ENCODE results near the gene PRKAG2. TPM values are rescaled to one million over a fixed set of nuclear protein-coding genes. Genes with fewer than 3 reads are reported as not detected.
A peak's percentile ranks its signal among the peaks of the same experiment; 100 is the strongest.

PRKAG2 gene
- total RNA-seq, 2 donors from 2014 or later, result 38.3 to 78.5 TPM

DNA sequence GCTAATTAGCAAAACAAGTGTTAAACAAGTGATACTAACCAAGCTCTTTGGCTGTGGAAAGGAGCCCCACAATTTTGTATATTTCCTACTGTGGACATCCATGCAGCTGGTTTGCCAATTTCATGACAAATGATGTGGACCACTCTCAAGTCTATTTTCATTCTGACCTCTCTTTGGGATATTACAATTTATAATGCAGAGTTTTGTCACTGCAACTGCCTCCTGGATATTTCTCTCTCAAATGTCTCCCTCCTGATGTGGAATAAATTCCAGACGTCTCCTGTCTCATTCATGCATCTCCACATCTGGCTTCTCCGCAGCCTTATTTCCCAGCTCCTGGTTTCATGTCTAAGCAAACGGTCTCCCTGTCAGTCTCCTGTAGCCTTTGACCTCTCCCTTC lies 276.6 kb downstream of the PRKAG2 start:
- TF ChIP-seq, protein P1, sequence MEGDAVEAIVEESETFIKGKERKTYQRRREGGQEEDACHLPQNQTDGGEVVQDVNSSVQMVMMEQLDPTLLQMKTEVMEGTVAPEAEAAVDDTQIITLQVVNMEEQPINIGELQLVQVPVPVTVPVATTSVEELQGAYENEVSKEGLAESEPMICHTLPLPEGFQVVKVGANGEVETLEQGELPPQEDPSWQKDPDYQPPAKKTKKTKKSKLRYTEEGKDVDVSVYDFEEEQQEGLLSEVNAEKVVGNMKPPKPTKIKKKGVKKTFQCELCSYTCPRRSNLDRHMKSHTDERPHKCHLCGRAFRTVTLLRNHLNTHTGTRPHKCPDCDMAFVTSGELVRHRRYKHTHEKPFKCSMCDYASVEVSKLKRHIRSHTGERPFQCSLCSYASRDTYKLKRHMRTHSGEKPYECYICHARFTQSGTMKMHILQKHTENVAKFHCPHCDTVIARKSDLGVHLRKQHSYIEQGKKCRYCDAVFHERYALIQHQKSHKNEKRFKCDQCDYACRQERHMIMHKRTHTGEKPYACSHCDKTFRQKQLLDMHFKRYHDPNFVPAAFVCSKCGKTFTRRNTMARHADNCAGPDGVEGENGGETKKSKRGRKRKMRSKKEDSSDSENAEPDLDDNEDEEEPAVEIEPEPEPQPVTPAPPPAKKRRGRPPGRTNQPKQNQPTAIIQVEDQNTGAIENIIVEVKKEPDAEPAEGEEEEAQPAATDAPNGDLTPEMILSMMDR (IDR thresholded peaks at IDR 0.05), result no peak
- H3K4me3 ChIP-seq, result peak overlapping the region; percentile 5
- H3K4me1 ChIP-seq (ENCODE audit: control insufficient read depth in 1 of 2, low read depth in 2 of 2), result peaks cover 17 to 38% of the 10 kb centered on the region in 2 donors
- H3K27me3 ChIP-seq (replicated peaks; ENCODE audit: insufficient read depth), result no peaks in the 10 kb centered on the region
- ATAC-seq (ENCODE audit: insufficient number of reproducible peaks, low FRiP score, low read depth) (no peak), DNase-seq (ENCODE audit: low spot score) (no peak)
- H3K9me3 ChIP-seq, result no peaks in the 10 kb centered on the region
- peak overlapping the region; percentile 70 to 76 for H3K27ac ChIP-seq
- H3K36me3 ChIP-seq, result no peaks in the 10 kb centered on the region

DNA sequence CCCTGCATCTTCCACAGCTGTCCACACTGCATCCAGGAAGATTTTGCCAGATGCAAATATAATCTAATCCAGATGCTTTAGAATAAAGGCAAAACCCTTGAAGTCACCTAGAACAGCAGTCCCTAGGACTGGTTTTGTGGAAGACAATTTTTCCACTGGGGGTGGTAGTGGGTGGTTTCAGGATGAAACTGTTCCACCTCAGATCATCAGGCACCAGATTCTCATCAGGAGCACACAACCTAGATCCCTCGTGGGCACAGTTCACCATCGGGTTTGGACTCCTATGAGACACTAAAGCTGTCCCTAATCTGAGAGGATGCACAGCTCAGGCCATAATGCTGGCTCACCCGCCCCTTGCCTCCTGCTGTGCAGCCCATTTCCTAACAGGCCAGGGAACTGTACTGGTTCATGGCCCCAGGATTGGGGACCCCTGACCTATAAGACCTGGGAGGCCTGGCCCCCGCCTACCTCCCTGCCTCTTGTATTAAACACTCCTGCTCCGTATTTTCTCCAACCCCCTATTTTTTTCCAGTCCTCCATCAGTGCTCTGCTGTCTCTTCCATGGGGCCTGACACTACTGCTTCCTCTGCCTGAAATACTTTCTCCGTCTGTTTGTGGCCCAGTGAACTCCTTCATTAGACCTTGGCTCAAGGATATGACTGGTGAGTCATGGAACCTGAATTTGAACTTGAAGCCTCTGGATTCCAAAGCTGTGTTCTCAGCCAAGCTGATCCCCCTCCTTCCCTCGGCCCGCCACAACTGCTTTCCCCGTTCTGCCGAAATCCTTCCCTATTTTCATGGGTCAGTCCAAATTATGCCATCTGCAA lies 277.3 kb downstream of the PRKAG2 start:
- H3K36me3 ChIP-seq, result no peaks in the 10 kb centered on the region
- peak overlapping the region; percentile 70 to 76 for H3K27ac ChIP-seq
- no peaks in the 10 kb centered on the region for H3K9me3 ChIP-seq
- H3K4me3 ChIP-seq, result peak overlapping the region; percentile 5
- DNase-seq (ENCODE audit: low spot score), result no peak
- peaks cover 17 to 45% of the 10 kb centered on the region in 2 donors for H3K4me1 ChIP-seq (ENCODE audit: control insufficient read depth in 1 of 2, low read depth in 2 of 2)
- peak; percentile 97 for ATAC-seq (ENCODE audit: insufficient number of reproducible peaks, low FRiP score, low read depth)
- TF ChIP-seq, protein P1 (IDR thresholded peaks at IDR 0.05), result no peak
- no peaks in the 10 kb centered on the region for H3K27me3 ChIP-seq (replicated peaks; ENCODE audit: insufficient read depth)

DNA sequence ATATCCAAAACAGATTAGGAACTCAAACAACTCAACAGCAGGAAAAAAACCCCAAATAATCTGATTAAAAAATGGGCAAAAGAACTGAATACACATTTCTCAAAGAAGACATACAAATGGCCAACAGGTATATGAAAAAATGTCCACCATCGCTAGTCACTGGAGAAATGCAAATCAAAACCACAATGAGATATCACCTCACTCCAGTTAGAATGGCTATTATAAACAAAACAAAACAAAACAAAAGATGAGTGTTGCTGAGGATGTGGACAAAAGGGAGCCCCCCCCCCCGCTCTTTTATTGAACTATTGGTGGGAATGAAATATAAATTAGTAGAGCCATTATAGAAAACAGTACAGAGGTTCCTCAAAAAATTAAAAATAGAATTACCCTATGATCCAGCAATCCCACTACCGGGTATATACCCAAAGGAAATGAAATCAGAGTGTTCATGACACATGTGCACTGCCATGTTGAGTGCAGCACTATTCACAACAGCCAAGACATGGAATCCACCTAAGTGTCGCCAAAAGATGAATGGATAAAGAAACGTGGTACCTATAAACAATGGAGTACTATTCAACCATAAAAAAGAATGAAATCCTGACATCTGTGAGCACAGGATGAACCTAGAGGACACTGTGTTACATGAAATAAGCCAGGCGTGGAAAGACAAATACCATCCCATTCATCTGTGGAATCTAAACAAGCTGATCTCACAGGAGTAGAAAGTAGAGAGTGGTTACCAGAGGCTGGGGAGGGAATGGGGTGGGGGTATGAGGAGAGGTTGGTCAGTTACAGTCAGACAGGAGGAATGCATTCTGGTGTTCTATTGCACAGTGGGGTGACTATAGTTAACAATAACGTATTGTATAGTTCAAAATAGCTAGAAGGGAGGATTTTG lies 279.1 kb downstream of the PRKAG2 start:
- no peak for ATAC-seq (ENCODE audit: insufficient number of reproducible peaks, low FRiP score, low read depth)

DNA sequence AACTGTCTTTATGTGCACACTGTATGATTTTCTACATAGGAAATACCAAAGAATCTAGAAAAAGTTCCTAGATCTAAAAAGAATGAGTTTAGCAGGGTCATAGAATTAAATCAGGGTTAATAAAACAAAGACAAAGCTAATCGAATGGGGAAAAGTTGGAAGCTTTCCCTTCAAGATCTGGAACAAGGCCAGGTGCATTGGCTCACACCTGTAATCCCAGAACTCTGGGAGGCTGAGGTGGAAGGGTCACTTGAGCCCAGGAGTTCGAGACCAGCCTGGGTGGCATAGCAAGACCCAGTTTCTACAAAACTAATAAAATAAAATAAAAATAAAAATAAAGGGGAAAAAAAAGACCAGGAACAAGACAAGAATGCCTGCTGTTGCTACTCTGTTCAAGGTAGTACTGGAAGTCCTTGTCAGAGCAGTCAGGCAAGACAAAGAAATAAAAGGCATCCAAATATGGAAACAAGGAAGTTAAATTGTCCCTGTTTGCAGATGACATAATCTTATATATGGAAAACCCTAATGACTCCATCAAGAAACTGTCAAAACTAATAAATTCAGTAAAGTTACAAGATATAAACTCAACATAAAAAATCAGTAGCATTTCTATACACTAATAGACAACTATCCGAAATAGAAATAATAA lies 281.1 kb downstream of the PRKAG2 start:
- no peak overlapping the region for H3K27ac ChIP-seq
- H3K4me3 ChIP-seq, result no peak overlapping the region
- no peaks in the 10 kb centered on the region for H3K27me3 ChIP-seq (replicated peaks; ENCODE audit: insufficient read depth)
- DNase-seq (ENCODE audit: low spot score) (no peak), ATAC-seq (ENCODE audit: insufficient number of reproducible peaks, low FRiP score, low read depth) (no peak)
- H3K9me3 ChIP-seq, result no peaks in the 10 kb centered on the region
- H3K4me1 ChIP-seq (ENCODE audit: control insufficient read depth in 1 of 2, low read depth in 2 of 2), result peaks cover 17 to 65% of the 10 kb centered on the region in 2 donors
- TF ChIP-seq, protein P1 (IDR thresholded peaks at IDR 0.05), result no peak
- H3K36me3 ChIP-seq, result peaks cover 5% of the 10 kb centered on the region

More for the DNA sequence above, 279.1 kb downstream of the PRKAG2 start:
- Histone ChIP-seq H3K9me3 (no peaks in the 10 kb centered on the region), H3K27me3 (replicated peaks; ENCODE audit: insufficient read depth) (no peaks in the 10 kb centered on the region), H3K4me1 (ENCODE audit: control insufficient read depth in 1 of 2, low read depth in 2 of 2) (peaks cover 17 to 59% of the 10 kb centered on the region in 2 donors), H3K27ac (no peak overlapping the region), H3K36me3 (peaks cover 5% of the 10 kb centered on the region), H3K4me3 (no peak overlapping the region)
- TF ChIP-seq, protein P1 (IDR thresholded peaks at IDR 0.05), result no peak
- no peak for DNase-seq (ENCODE audit: low spot score)
